Measurements from ENCODE around the gene INPP5D.
"Not testable (repeated sequence)": the region's sequence is repeated elsewhere in the genome, so short reads cannot be mapped to it uniquely, and the experiment has no call there.

GRCh38 chr2:233099820-233100191 is 39.7 kb downstream of the INPP5D start:
- TF ChIP-seq THAP11 (CRISPR knock-in tag; IDR thresholded peaks at IDR 0.05); ZNF580 (CRISPR knock-in tag; IDR thresholded peaks at IDR 0.05; ENCODE audit: borderline replicate concordance, low read depth); HNRNPLL (IDR thresholded peaks at IDR 0.05; ENCODE audit: low read depth, low read length, poor library complexity, severe bottlenecking); TAF15 (IDR thresholded peaks at IDR 0.05; ENCODE audit: low read depth, low read length, poor library complexity, severe bottlenecking); NFE2L2 (IDR thresholded peaks at IDR 0.05; ENCODE audit: low read length); MBD4 (IDR thresholded peaks at IDR 0.05; ENCODE audit: borderline replicate concordance, low read length): not testable (repeated sequence)
